Left kidney (tissue), 2 donors: ENCODE data around the gene HIPK1. TPM values are rescaled to one million over a fixed set of nuclear protein-coding genes. Genes with fewer than 3 reads are reported as not detected.

ENCODE experiments used
- DNase-seq: peaks from one replicate; pipeline ENCODE4 v3.0.0-alpha.2; 2013
- polyA plus RNA-seq: library from polyadenylated mRNA; unstranded; fragments of 120-200 nt; gene quantifications from one replicate; pipeline ENCODE4 v1.2.1, GENCODE V29; 2013; ENCODE audit not compliant: insufficient read length

Gene HIPK1
- polyA plus RNA-seq, 1 donor, result 45.5 TPM

- no peak for DNase-seq
These were observed 16.4 kb upstream of the HIPK1 start for GRCh38 chr1:113912594-113913311.

GRCh38 chr1:113913312-113913668 is 15.8 kb upstream of the HIPK1 start:
- no peak for DNase-seq

- DNase-seq, result no peak
These were observed 15.0 kb upstream of the HIPK1 start for GRCh38 chr1:113913887-113914664.

- DNase-seq, result no peak
These were observed 12.2 kb upstream of the HIPK1 start for GRCh38 chr1:113916974-113917373.

GRCh38 chr1:113917400-113918082 is 11.6 kb upstream of the HIPK1 start:
- DNase-seq, result no peak

- no peak for DNase-seq
These were observed 10.9 kb upstream of the HIPK1 start for GRCh38 chr1:113918243-113918642.

GRCh38 chr1:113922957-113923356 is 6.2 kb upstream of the HIPK1 start:
- no peak for DNase-seq

- DNase-seq, result no peak
These were observed 4.7 kb upstream of the HIPK1 start for GRCh38 chr1:113924473-113924872.

GRCh38 chr1:113928187-113928930 is 765 bp upstream of the HIPK1 start:
- no peak for DNase-seq

- peak; percentile 35 for DNase-seq
These were observed 800 bp downstream of the HIPK1 start for GRCh38 chr1:113929750-113930498.

GRCh38 chr1:113930499-113931161 is 1.5 kb downstream of the HIPK1 start:
- DNase-seq, result peak; percentile 57

- DNase-seq, result no peak
These were observed 2.3 kb downstream of the HIPK1 start for GRCh38 chr1:113931451-113931851.

- no peak for DNase-seq
These were observed 4.9 kb downstream of the HIPK1 start for GRCh38 chr1:113934006-113934405.

GRCh38 chr1:113934511-113935055 is 5.5 kb downstream of the HIPK1 start:
- DNase-seq, result no peak

GRCh38 chr1:113935176-113935575 is 6.1 kb downstream of the HIPK1 start:
- DNase-seq, result no peak

GRCh38 chr1:113935970-113936369 is 6.8 kb downstream of the HIPK1 start:
- no peak for DNase-seq

GRCh38 chr1:113937146-113937545 is 8.0 kb downstream of the HIPK1 start:
- no peak for DNase-seq

GRCh38 chr1:113938192-113938591 is 9.1 kb downstream of the HIPK1 start:
- DNase-seq, result no peak

- DNase-seq, result no peak
These were observed 11.5 kb downstream of the HIPK1 start for GRCh38 chr1:113940365-113941244.

- no peak for DNase-seq
These were observed 12.1 kb downstream of the HIPK1 start for GRCh38 chr1:113941245-113941559.
